SK-MEL-5 (cell line): ENCODE measurements around the gene AACS. TPM values are rescaled to one million over a fixed set of nuclear protein-coding genes. Genes with fewer than 3 reads are reported as not detected.
A peak's percentile ranks its signal among the peaks of the same experiment; 100 is the strongest.
"Not testable (repeated sequence)": the region's sequence is repeated elsewhere in the genome, so short reads cannot be mapped to it uniquely, and the experiment has no call there.

Source experiments
- DNase-seq: peaks from one replicate; pipeline ENCODE4 v3.0.0-alpha.2; 2016; ENCODE audit warnings: low read depth, low spot score
- in situ Hi-C: cut with HindIII; loops from 2 replicates; pipeline ENCODE4 v1.10.0; 2016; ENCODE audit warnings: low sequenced_read_pairs, high pct_unique_total_duplicates, low pct_unique_long_range_greater_than_20kb
- total RNA-seq: library from RNA; depleted of rRNA; stranded (reverse); fragments of >200 nt; shearing (Covaris generic); gene quantifications from 2 replicates; pipeline ENCODE4 v1.2.3, GENCODE V29; 2014

The AACS gene
- total RNA-seq, 1 experiment from 2014 or later = 13.0 TPM

DNA sequence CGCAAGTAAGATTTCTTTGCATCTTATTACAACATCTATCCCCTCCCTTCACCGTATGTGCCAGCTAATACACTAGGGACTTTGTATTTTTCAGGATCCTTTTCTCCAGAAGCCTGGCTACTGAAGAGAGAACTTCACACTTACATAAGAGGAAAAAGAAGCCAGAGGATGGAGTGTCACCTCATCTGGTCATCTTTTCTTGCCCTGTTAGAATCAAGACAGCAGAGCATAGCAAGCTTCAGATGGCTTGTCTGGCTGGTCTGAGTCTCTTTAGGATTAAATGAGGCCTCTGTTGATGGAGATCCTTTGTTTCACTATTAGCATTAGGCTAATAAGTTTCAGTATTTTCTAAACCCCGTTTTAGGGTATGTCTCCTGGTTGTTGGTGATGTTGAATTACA lies 14.4 kb upstream of the AACS start:
- in situ Hi-C loops = no loop called here
- DNase-seq = no peak

DNA sequence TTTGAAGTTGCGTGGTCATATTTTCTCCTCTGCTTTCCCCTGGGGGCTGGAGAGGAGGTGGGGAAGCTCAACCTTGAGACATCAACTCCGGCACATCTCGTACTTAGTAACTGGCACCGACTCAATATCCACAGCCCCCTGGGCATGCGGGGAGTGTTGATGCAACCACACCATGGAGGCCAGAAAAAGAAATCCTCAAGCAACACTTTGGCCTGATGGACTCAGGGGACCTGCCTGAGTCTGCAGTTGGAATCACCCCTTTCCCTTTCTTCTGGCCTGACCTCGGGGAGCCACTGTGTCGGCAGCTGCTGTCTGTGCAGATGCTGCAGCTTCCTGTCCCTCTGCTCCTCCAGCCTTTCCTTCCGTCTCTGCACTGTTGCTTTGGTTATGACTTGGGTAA lies 11.4 kb upstream of the AACS start:
- in situ Hi-C loops = no loop called here
- no peak for DNase-seq

DNA sequence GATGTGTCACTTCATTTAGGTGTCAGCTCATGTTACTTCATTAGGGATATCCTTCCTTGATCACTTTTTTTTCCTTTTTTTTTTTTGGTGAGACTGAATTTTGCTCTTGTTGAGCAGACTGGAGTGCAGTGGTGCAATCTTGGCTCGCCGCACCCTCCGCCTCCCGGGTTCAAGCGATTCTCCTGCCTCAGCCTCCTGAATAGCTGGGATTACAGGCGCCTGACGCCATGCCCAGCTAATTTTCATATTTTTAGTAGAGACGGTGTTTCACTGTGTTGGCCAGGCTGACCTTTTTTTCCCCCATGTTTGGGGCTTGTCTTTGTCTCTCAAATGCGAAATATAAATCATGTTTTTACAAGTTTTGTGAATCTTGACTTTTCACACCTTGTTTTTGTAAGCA lies 9.6 kb upstream of the AACS start:
- in situ Hi-C loops = no loop called here
- no peak for DNase-seq

DNA sequence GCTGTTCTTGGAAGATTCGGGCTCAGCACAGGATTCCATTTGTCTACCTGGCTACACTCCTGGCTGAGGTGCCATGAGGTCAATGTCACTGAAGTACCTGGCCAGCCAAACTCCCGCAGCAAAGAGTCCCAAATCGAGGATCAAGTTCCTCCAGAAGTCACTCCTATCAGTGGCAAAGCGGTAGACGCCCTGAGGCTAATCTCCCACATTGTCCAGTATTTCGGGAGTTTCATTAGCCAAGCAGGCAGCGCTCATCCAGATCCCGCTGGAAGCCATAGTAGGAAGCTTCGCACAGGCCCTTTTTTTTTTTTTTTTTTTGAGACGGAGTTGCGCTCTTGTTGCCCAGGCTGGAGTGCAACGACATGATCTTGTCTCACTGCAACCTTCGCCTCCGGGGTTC lies 8.9 kb upstream of the AACS start:
- no peak for DNase-seq
- in situ Hi-C loops = no loop called here

DNA sequence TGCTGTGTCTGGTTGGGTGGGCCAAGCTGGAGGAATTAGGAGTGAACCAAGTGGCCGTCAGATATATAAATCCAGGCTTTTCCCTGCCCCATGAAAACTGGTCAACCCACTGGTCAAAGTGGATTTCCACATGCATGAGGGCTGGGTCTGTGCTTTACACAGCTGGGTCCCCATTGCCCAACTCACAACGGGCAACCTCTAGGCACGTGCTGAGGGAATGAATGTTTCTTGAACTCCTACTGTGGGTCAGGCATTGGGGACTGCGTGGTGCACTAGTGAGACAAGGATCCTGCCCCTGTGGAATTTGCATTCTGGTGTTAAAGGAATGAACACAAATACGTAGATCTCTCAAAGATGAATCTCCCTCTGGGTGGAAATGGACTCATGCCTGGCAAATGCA lies 7.5 kb upstream of the AACS start:
- DNase-seq = no peak
- in situ Hi-C loops = no loop called here

DNA sequence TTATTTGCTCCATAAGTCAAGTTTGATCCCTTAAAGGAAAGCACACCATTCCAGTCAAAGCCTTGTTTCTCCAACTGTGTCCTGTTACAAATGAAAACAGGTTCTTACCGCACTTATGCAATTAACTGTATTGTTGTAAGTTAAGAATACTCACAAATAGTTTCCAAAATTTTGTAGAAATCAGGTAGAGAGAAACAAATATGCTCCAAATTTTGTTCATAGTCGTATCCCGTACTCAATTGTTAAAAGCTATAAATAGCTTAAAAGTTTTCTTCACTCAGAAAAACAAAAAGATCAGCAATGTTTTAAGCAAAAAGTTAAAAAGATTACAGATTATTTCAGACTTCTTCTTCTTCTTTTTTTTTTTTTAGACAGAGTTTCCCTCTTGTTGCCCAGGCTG lies 4.0 kb upstream of the AACS start:
- in situ Hi-C loops = no loop called here
- no peak for DNase-seq

GRCh38 chr12:125063522-125063921 lies 1.7 kb upstream of the AACS start:
- DNase-seq = not testable (repeated sequence)

DNA sequence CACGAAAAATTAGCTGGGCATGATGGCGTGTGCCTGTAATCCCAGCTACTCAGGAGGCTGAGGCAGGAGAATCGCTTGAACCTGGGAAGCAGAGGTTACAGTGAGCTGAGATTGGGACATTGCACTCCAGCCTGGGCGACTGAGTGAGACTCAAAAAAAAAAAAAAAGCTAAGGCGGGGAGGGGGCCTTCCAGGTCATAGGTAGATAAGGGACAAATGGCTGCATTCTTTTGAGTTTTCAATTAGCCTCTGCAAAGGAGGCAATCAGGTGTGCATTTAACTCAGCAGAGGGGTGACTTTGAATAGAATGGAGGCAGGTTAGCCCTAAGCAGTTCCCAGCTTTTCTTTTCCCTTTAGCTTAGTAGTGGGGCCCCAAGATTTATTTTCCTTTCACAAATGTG lies 743 bp upstream of the AACS start:
- DNase-seq = no peak
- in situ Hi-C loops = no loop called here

More at GRCh38 chr12:125063522-125063921, 1.7 kb upstream of the AACS start:
- in situ Hi-C loops = not testable (repeated sequence)

GRCh38 chr12:125065919-125066570 lies 810 bp downstream of the AACS start:
- in situ Hi-C loops = no loop called here
- DNase-seq = no peak

GRCh38 chr12:125068391-125068790 lies 3.2 kb downstream of the AACS start:
- in situ Hi-C loops = no loop called here
- no peak for DNase-seq

GRCh38 chr12:125069616-125070015 lies 4.4 kb downstream of the AACS start:
- no peak for DNase-seq
- in situ Hi-C loops = no loop called here

DNA sequence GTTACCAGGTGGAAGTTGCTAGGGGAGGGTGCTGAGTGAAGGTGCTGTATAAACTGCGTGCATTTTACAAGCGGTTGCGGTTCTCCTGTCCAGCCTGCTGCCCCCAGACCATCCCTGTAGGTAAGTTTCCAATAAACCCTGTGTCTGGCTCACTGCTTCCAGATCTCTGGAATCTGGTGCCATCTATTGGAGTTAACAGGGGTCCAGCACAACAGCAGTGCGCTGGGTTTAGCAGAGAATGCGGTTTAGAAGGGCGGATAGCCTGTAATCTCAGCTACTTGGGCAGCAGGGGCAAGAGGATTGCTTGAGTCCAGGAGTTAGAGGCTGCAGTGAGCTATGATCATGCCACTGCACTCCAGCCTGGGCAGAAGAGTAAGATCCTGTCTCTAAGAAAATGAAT lies 4.9 kb downstream of the AACS start:
- in situ Hi-C loops = no loop called here
- DNase-seq = peak; percentile 53

- in situ Hi-C loops = no loop called here
- no peak for DNase-seq
Observed at GRCh38 chr12:125070661-125071390, 5.6 kb downstream of the AACS start.

DNA sequence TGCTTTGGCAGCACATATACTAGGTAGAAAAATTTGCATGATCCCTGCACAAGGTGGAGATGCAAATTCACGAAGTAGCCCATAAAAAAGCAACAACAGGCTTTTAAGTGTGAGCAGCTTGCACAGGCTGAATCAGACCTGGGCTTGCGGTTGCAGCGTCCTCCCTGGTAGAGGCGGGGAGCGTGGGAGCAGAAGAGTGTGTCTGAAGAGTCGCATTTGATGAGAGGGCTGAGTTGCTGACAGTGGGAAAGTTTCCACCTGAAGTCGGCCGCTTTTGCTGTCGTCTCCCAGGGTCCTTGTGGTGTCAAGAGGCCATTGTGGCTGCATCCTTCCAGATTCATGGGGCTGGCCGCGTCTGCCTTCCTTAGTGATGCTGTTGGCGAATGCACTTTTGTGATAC lies 6.2 kb downstream of the AACS start:
- in situ Hi-C loops = no loop called here

DNA sequence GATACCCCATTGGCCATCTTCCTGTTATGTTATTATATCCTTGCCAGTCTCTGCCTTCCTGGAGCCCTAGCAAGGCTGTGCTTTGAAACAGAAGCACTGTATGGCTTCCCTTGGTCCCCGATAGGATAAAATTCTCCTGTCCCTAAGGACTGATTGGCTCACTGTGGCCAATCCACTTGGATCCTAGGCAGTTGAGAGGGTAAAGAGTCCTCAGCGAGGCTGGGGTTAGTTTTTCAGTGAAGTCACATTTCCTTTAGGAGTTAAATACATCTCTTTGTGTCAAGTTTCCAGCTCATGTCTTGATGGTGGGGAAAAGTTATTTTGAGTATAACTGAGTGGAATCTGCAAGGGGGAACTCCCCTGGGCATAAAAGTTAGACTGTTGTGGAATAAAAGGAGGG lies 7.3 kb downstream of the AACS start:
- in situ Hi-C loops = no loop called here
- DNase-seq = peak; percentile 57

More for the DNA sequence above, 6.2 kb downstream of the AACS start:
- DNase-seq = no peak

- in situ Hi-C loops, DNase-seq: not testable (repeated sequence)
Observed at GRCh38 chr12:125074294-125074693, 9.1 kb downstream of the AACS start.

DNA sequence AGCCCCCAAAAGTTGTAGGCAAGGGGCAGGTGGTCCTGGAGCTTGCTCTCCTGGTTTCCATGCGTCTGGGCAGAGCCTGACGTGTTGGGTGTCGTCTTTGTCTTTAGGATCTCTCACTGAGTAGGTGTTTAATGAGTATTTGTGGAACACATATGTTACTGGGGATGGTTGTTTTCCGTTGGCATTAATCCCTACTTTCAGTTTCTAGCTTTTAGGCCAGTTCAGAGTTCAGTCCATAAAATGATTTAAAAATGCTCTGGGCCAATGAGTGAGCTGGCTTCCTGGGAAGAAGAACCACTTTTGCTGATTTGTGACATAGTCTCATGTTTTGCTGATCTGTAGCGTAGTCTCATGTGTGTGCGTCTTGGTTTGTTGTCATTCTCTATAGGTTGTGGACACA lies 10.9 kb downstream of the AACS start:
- no peak for DNase-seq
- in situ Hi-C loops = no loop called here

- in situ Hi-C loops = no loop called here
- DNase-seq = no peak
Observed at GRCh38 chr12:125079084-125079483, 13.8 kb downstream of the AACS start.
